PFSK-1 (cell line): ENCODE data around the gene WDR86.

ENCODE experiments used
- FOXP2 ChIP-seq: optimal IDR thresholded peaks from 2 replicates; pipeline ENCODE3; 2011; ENCODE audit warnings: borderline replicate concordance, control low read depth, inconsistent platforms; ENCODE audit not compliant: insufficient read depth; ENCODE audit errors: extremely low read length, extremely low read depth
- POLR2AphosphoS5 ChIP-seq: IDR thresholded peaks from 2 replicates; pipeline ENCODE4 v1.6.1; 2012; ENCODE audit warnings: low read depth, mild to moderate bottlenecking, control low read depth, low read length, moderate library complexity
- REST ChIP-seq, 2 experiments: IDR thresholded peaks; 2 replicates each; pipeline versions ENCODE4 v1.6.1 to v1.8.0; 2011 to 2012; ENCODE audit warnings: low read depth in 2 of 2, low read length in 2 of 2, control low read depth in 1 of 2, inconsistent platforms in 1 of 2, mild to moderate bottlenecking in 1 of 2, moderate library complexity in 1 of 2; ENCODE audit not compliant: insufficient read depth in 1 of 2
- SIN3A ChIP-seq: IDR thresholded peaks from 2 replicates; pipeline ENCODE4 v1.6.1; 2012; ENCODE audit warnings: mild to moderate bottlenecking, low read length, moderate library complexity, borderline replicate concordance; ENCODE audit not compliant: insufficient read depth
- TAF1 ChIP-seq: IDR thresholded peaks from 2 replicates; pipeline ENCODE4 v1.6.1; 2012; ENCODE audit warnings: low read length, control low read depth, borderline replicate concordance; ENCODE audit not compliant: insufficient read depth

Gene WDR86

GRCh38 chr7:151336027-151336708 lies 73.7 kb downstream of the WDR86 start:
- TF ChIP-seq TAF1 (no peak), POLR2AphosphoS5 (no peak), SIN3A (no peak), REST (IDR thresholded peaks at IDR 0.05; ENCODE audit: insufficient read depth in 1 of 2, low read depth in 2 of 2, low read length in 2 of 2) (no peak), FOXP2 (no peak)

GRCh38 chr7:151334628-151335027 lies 75.2 kb downstream of the WDR86 start:
- TF ChIP-seq FOXP2 (no peak), SIN3A (no peak), TAF1 (no peak), REST (IDR thresholded peaks at IDR 0.05; ENCODE audit: insufficient read depth in 1 of 2, low read depth in 2 of 2, low read length in 2 of 2) (no peak), POLR2AphosphoS5 (no peak)
